ENCODE measurements around the gene PDE12. TPM values are rescaled to one million over a fixed set of nuclear protein-coding genes. Genes with fewer than 3 reads are reported as not detected.

PDE12 gene
- total and polyA plus RNA-seq, 2 of the 8 experiments (the other 6 are each of a cell fraction or from before 2014, with no cell fraction given): 9.0 to 12.1 TPM

DNA sequence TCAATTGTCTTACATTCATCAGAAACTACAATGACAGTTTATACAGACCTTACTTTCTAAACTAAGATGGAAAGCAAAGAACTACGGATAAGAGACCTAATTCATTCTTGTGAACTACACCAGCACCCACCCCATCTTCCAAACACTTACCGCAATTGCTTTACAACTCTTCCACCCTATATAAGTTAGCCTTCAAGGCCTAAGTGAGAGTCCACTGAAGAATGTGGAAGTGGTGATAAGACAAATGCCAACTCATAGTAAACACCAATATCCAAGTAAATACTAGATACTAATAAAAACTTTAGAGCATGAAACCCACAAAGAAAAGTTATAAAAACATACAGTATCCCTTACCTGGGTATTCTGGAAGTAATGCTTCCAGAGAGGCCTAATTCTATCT lies 27.5 kb downstream of the PDE12 start:
- Histone ChIP-seq H2BK5ac (ENCODE audit: low read depth, low read length) (no peak overlapping the region), H4K8ac (ENCODE audit: extremely low read depth, insufficient read depth, low read length) (no peak overlapping the region), H3K27ac (ENCODE audit: low read depth, low read length) (no peak overlapping the region), H3K4ac (replicated peaks; ENCODE audit: insufficient read length, low read depth, low read length) (no peak overlapping the region), H3K18ac (ENCODE audit: extremely low read depth, low read length) (no peak overlapping the region), H2AFZ (ENCODE audit: low read length) (no peak overlapping the region), H3K14ac (ENCODE audit: insufficient read length) (no peak overlapping the region), H3K79me2 (ENCODE audit: control insufficient read depth in 1 of 2, insufficient read depth in 2 of 2, low read length in 2 of 2) (peaks cover 5 to 76% of the 10 kb centered on the region in 2 experiments), H3K79me1 (ENCODE audit: low read depth, low read length) (no peaks in the 10 kb centered on the region; the same call in 1 of the 2 replicates), H3K4me1 (replicated peaks in 1 of 4; ENCODE audit: control insufficient read depth in 3 of 4, insufficient read depth in 4 of 4, low read length in 3 of 4) (no peaks in the 10 kb centered on the region), H4K20me1 (replicated peaks in 1 of 2; ENCODE audit: control insufficient read depth in 1 of 2, insufficient read depth in 2 of 2, low read length in 2 of 2) (peaks cover 0 to 6% of the 10 kb centered on the region in 2 experiments), H3K27me3 (replicated peaks in 1 of 4; ENCODE audit: control insufficient read depth in 3 of 4, extremely low read depth in 1 of 4, insufficient read depth in 3 of 4, low read length in 3 of 4) (no peaks in the 10 kb centered on the region), H3K23ac (ENCODE audit: insufficient read length) (no peak overlapping the region), H3K23me2 (ENCODE audit: low read depth, low read length) (no peaks in the 10 kb centered on the region), H2BK12ac (ENCODE audit: low read depth, low read length) (no peak overlapping the region), H2AK5ac (ENCODE audit: low read depth, low read length) (no peak overlapping the region), H2BK120ac (replicated peaks; ENCODE audit: low read depth, low read length) (no peak overlapping the region), H3K9ac (replicated peaks in 1 of 4; ENCODE audit: extremely low read depth in 1 of 4, low read depth in 3 of 4, low read length in 3 of 4) (no peak overlapping the region), H3K36me3 (ENCODE audit: control insufficient read depth in 2 of 4, insufficient read depth in 4 of 4, low read length in 3 of 4) (peaks cover 0 to 30% (median 4%) of the 10 kb centered on the region in 4 experiments; a peak in 4 of 8 replicates), H2BK20ac (ENCODE audit: low read length) (no peak overlapping the region), H4K91ac (replicated peaks; ENCODE audit: insufficient read length, low read length) (no peak overlapping the region), H2BK15ac (ENCODE audit: low read length) (no peak overlapping the region), H3K56ac (replicated peaks; ENCODE audit: insufficient read length, low read depth, low read length) (no peak overlapping the region), H4K5ac (ENCODE audit: insufficient read length, low read depth, low read length) (no peak overlapping the region), H3K4me2 (ENCODE audit: insufficient read depth in 1 of 2, low read depth in 2 of 2, low read length in 2 of 2) (no peak overlapping the region), H3K9me3 (ENCODE audit: insufficient read depth in 2 of 2, low read depth in 1 of 2, low read length in 1 of 2) (no peaks in the 10 kb centered on the region), H3K4me3 (ENCODE audit: extremely low read depth in 1 of 4, insufficient read depth in 2 of 4, low read depth in 3 of 4, low read length in 4 of 4) (no peak overlapping the region)
- TF ChIP-seq CBX5 (IDR thresholded peaks at IDR 0.05; ENCODE audit: low read depth, low read length): no peak
- no peak for TF ChIP-seq MAFK (IDR thresholded peaks at IDR 0.05; ENCODE audit: low read depth, low read length)
- TF ChIP-seq RAD21 (IDR thresholded peaks at IDR 0.05 in 1 of 2, conservative IDR thresholded peaks at IDR 0.05 in 1 of 2; ENCODE audit: low read depth in 2 of 2, low read length in 2 of 2): no peak
- no peak for TF ChIP-seq GTF2F1 (IDR thresholded peaks at IDR 0.05; ENCODE audit: borderline replicate concordance, low read depth, low read length)
- TF ChIP-seq, protein P1, sequence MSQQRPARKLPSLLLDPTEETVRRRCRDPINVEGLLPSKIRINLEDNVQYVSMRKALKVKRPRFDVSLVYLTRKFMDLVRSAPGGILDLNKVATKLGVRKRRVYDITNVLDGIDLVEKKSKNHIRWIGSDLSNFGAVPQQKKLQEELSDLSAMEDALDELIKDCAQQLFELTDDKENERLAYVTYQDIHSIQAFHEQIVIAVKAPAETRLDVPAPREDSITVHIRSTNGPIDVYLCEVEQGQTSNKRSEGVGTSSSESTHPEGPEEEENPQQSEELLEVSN (IDR thresholded peaks at IDR 0.05): no peak
- WGBS, 2 experiments (ENCODE audit: extremely low coverage in 1 of 2, insufficient coverage in 1 of 2, insufficient read length in 1 of 2, insufficient replicate concordance in 2 of 2, low coverage in 1 of 2, low lambda C conversion rate in 2 of 2, missing lambda C conversion rate in 1 of 2): 94% methylated on average over 2 of the region's 2 CpGs; no CpG with 5 or more reads in 1 of the 2 experiments
- no peak for DNase-seq (ENCODE audit: low read depth in 1 of 2, low spot score in 2 of 2)
- ChIA-PET CTCF (ENCODE audit: partially characterized antibody) (no interaction called here), POLR2A (ENCODE audit: partially characterized antibody) (no interaction called here)
- no peak for FAIRE-seq

Measured in H1 (cell line).